ENCODE data around the gene HPSE2.

Gene HPSE2

DNA sequence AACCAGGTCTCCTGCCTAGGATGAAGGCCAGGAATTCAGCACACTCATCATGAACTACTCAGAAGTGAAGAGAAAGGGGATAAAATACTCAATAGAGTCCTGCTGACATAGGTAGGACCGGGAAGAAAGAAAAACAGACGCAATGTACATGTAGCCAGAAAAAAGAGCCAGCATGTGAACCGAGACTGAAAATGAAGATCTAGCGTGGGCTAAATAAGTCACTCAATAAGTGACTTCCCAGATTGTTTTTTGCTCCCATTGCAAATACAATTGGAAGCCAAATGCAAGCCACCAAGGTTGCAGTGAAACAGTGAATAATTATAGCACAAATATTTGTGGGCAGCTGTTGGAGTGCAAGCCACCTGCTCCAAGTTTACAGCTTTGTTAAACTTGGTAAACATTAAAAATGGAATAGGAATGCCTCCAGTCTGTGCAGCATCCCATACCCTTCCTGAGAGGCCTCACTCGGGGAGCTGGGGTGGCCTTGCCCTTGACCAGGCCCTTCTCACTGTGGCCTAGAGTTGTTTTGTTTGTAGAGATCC is 754.2 kb downstream of the HPSE2 start:
- TF ChIP-seq MYC (IDR thresholded peaks at IDR 0.05; ENCODE audit: low read depth, low read length) (no peak), POLR2A (IDR thresholded peaks at IDR 0.05; ENCODE audit: extremely low read depth, insufficient read length) (no peak)
- TF ChIP-seq, protein P1, sequence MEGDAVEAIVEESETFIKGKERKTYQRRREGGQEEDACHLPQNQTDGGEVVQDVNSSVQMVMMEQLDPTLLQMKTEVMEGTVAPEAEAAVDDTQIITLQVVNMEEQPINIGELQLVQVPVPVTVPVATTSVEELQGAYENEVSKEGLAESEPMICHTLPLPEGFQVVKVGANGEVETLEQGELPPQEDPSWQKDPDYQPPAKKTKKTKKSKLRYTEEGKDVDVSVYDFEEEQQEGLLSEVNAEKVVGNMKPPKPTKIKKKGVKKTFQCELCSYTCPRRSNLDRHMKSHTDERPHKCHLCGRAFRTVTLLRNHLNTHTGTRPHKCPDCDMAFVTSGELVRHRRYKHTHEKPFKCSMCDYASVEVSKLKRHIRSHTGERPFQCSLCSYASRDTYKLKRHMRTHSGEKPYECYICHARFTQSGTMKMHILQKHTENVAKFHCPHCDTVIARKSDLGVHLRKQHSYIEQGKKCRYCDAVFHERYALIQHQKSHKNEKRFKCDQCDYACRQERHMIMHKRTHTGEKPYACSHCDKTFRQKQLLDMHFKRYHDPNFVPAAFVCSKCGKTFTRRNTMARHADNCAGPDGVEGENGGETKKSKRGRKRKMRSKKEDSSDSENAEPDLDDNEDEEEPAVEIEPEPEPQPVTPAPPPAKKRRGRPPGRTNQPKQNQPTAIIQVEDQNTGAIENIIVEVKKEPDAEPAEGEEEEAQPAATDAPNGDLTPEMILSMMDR (IDR thresholded peaks at IDR 0.05; ENCODE audit: low read depth, low read length) = no peak
- TF ChIP-seq, protein P2, sequence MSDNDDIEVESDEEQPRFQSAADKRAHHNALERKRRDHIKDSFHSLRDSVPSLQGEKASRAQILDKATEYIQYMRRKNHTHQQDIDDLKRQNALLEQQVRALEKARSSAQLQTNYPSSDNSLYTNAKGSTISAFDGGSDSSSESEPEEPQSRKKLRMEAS (IDR thresholded peaks at IDR 0.05; ENCODE audit: low read depth, low read length) = no peak

DNA sequence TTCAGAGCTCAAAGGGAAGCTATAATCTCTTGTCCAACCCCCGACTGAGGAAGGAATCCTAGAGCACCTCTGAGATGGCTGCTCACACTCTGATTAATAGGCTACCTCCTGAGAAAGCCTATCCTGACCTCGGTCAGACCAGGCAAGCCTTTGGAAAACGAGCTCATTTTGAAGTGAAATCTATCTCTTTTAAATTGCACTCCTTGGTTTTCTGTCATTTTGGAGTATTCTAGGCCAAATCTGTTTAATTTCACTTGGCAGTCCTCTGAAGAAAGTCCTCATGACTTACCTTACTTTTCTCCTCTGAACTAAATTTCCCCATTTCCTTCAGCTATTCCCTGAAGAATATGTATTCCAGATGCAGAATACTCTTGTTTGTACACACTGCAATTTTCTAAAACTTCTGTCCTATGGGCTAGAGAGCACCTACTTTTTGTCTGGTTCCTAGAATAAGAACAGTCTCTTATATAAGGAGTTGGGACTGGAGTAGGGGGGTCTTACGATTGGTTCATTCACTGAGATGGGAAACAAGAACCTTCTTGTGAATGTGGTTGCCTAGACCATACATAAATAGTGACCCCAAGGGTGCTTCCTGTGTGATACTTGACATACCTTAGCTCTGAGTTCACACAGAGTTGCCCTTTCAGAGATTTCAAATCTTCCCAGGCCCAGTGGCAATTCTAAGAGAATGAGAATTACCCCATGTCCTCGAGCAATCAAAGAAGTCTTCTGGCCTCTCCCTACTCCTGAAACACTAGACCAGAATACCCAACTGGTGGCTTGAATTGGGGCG is 757.0 kb downstream of the HPSE2 start:
- TF ChIP-seq, protein P1 (IDR thresholded peaks at IDR 0.05; ENCODE audit: low read depth, low read length) = no peak
- no peak for TF ChIP-seq POLR2A (IDR thresholded peaks at IDR 0.05; ENCODE audit: extremely low read depth, insufficient read length)
- TF ChIP-seq, protein P2 (IDR thresholded peaks at IDR 0.05; ENCODE audit: low read depth, low read length) = no peak
- TF ChIP-seq MYC (IDR thresholded peaks at IDR 0.05; ENCODE audit: low read depth, low read length) = no peak
- DNase-seq (ENCODE audit: low read depth) = no peak
- no peak overlapping the region for H3K4me3 ChIP-seq (ENCODE audit: low read depth, low read length)

More for the DNA sequence above, 754.2 kb downstream of the HPSE2 start:
- no peak for DNase-seq (ENCODE audit: low read depth)
- H3K4me3 ChIP-seq (ENCODE audit: low read depth, low read length) = no peak overlapping the region

DNA sequence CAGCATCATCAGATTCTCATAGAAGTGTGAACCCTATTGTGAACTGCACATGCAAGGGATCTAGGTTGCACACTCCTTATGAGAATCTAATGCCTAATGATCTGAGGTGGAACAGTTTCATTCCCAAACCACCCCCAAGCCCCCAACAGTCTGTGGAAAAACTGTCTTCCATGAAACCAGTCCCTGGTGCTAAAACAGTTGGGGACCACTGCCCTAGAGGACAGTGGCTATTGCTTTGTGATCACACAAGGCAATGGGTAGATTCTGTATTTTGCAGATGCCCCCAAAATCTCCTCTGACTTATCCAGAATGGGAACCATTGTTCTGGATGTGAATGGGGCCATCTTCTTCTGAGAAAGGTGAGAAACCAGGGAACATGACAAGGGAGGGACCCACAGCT is 757.8 kb downstream of the HPSE2 start:
- TF ChIP-seq, protein P2 (IDR thresholded peaks at IDR 0.05; ENCODE audit: low read depth, low read length) = no peak
- TF ChIP-seq MYC (IDR thresholded peaks at IDR 0.05; ENCODE audit: low read depth, low read length) = no peak
- DNase-seq (ENCODE audit: low read depth) = no peak
- H3K4me3 ChIP-seq (ENCODE audit: low read depth, low read length) = no peak overlapping the region

DNA sequence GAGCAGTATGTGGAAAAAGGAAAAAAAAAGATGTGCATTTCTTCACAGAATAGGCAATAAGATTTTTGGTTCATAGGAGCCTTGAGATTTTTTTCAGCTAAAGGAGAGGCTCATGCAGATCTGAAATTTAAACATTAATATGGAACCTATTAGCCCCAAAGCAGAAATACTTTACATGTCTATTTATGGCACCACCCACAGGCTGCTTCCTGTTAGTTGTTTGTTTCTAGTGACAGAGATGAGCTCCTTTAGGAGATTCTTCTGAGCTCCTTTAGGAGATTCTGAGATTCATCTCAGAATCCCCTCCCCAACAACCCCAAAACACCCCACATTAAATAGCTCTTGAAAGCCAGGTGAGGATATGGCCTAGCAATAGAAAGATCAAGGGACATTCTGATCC is 761.0 kb downstream of the HPSE2 start:
- no peak overlapping the region for H3K4me3 ChIP-seq (ENCODE audit: low read depth, low read length)
- TF ChIP-seq POLR2A (IDR thresholded peaks at IDR 0.05; ENCODE audit: extremely low read depth, insufficient read length) = no peak
- DNase-seq (ENCODE audit: low read depth) = no peak

DNA sequence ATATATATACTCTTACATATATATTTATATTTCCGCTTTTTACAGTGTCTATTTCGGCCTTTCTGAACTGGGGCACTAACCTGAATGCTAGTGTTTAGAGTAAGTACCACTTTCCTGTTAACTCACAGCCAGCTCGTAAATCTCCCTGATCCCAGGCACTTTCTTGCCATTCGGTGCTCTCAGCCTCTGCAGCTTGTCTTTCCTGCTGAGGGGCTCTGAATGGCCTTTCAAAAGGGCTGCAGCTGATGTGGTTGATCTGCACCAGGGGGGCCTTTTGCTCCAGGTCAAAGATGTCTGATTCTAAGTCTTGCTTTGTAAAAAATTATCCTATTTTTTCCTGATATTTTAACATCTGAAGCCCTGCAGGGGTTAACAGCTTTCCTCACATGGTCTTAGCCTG is 763.5 kb downstream of the HPSE2 start:
- no peak for DNase-seq (ENCODE audit: low read depth)
- no peak for TF ChIP-seq MYC (IDR thresholded peaks at IDR 0.05; ENCODE audit: low read depth, low read length)
- TF ChIP-seq, protein P2 (IDR thresholded peaks at IDR 0.05; ENCODE audit: low read depth, low read length) = no peak
- TF ChIP-seq POLR2A (IDR thresholded peaks at IDR 0.05; ENCODE audit: extremely low read depth, insufficient read length) = no peak
- TF ChIP-seq, protein P1 (IDR thresholded peaks at IDR 0.05; ENCODE audit: low read depth, low read length) = no peak
- H3K4me3 ChIP-seq (ENCODE audit: low read depth, low read length) = no peak overlapping the region

DNA sequence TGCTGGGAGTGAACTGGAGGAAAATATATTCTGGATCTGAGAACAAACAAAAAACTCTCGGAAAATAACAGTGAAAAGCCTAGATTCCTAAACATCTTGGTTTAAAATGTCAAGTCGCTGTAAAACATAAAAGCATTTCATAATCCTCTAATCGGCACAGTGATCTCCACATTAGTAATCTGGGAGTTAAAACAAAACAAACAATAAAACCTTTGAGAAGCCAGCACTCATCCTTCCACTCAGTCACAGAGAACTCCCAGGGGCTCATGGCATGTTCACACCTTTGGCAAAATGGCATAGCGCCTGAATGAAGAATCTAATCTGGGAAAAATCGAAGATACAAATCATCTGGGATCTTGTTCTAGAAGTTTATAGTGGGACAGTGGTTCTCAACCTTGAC is 764.8 kb downstream of the HPSE2 start:
- no peak for DNase-seq (ENCODE audit: low read depth)
- TF ChIP-seq, protein P1 (IDR thresholded peaks at IDR 0.05; ENCODE audit: low read depth, low read length) = no peak
- TF ChIP-seq MYC (IDR thresholded peaks at IDR 0.05; ENCODE audit: low read depth, low read length) (no peak), POLR2A (IDR thresholded peaks at IDR 0.05; ENCODE audit: extremely low read depth, insufficient read length) (no peak)
- TF ChIP-seq, protein P2 (IDR thresholded peaks at IDR 0.05; ENCODE audit: low read depth, low read length) = no peak
- H3K4me3 ChIP-seq (ENCODE audit: low read depth, low read length) = no peak overlapping the region
